Middle frontal gyrus (tissue), 1 donor: Measurements from ENCODE around the gene C6orf120.

Source experiments
- DNase-seq: peaks from one replicate; pipeline ENCODE4 v3.0.0-alpha.2; 2015; ENCODE audit warnings: low spot score; ENCODE audit errors: extremely low spot score

Gene C6orf120

DNA sequence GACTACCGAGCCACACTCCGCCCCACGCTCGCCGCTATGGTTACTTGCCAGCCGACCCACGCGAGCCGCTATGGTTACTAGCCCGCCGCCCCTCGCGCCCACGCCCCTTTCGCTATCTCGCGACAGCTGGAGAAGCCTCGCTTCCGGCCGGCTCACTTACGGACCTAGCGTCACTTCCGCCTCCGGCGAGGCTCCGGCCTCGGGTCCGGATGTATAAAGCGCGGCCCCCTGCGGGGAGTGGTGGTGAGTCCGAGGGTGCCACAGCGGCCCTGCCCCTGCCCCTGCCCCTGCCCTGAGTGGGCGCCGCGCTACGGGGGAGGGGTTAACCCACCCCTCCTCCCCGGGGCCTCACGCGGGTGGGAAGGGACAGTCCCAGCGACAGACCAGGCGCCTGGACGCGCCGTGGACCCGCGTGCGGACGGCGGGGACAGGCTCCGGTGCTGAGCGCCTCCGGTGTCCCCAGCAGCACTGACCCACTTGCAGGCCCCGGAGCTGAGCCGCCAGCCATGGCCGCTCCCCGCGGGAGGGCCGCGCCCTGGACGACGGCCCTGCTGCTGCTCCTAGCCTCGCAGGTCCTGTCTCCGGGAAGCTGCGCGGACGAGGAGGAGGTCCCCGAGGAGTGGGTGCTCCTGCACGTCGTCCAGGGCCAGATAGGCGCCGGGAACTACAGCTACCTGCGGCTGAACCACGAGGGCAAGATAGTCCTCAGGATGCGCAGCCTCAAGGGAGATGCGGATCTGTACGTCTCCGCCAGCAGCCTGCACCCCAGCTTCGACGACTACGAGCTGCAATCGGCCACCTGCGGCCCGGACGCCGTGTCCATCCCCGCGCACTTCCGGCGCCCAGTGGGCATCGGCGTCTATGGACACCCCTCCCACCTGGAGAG is at the start of gene C6orf120, which contains the start of gene WDR27:
C6orf120 (plus strand) TSS at position 173 of the 886 bp plus-strand sequence; CDS start at position 507, 334 bp downstream.
WDR27 (minus strand) TSS at position 76 of the 886 bp plus-strand sequence. CDS start 13,024 bp downstream, outside the sequence.
- peak; percentile 96 for DNase-seq

DNA sequence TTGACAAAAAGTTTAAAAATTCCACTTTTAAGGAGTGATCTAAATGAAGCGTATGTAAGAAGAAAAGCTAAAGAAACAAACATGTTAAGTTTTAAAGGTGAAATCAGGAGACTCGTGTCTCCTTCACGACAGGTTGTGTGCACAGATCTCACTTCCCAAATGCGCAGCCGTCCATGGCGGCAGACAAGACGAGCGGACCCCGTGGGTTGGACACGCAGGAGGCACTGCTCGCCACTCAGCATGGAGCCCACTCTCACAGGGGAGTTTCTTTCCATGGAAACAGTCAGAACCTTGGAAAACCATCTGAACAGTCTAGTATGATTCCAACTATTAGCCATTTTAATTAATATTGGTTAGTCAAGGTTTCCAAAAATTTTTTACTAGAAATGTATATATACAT is 49.0 kb upstream of the C6orf120 start:
- no peak for DNase-seq

DNA sequence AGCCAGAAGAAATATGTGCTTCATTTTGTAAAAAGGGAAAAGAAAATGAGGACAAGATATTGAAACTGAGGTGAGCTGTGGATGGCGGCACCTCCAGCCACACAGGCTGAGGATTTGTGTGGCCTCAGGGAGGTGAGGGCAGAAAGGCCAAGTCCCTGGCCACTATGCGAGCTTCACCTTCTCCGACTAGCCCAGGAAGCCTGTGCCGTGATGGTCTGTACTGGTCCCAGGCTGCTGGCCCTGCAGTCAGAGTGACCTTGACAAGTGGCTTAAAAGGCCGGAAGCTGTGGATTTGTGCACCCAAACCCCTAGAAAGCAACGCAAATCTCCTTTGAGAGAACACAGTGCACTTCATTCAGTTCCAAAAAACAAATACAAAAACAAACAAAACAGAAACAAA is 48.2 kb upstream of the C6orf120 start:
- DNase-seq = no peak

DNA sequence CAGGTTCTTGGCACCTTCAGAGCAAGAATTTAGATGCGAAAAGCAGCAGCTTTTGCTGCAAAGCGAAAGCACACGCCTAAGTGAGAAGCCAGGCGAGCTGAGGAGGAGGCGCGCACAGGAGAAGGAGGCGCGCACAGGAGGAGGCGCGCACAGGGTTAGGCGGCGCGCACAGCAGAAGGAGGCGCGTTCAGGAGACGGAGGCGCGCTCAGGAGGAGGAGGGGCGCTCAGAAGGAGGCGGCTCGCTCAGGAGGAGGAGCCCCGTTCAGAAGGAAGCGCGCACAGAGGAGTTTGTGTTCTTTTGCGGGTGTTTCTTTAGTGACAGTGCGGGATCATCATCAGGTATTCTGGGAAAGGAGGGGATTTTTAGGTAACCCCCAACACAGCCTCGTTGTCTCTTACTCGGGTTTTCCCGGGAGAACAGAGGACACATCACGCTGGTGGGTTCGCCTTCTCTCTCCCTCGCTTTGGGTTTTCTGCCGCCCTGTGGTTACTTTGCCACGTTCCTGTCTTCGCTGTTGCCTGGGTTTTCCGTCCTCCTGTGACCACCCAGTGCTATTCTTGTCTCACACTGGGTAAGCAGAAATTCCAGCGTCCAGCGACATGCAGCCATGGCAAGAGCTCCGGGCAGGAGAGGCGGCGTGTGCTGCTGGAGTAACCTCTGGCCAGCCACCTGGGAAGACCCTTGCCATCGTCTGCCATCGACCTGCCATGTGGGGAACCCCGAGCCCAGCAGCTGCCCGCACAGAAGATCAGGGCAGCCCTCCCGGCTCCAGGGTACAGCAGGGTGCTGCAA is 47.1 kb upstream of the C6orf120 start:
- peak; percentile 36 for DNase-seq

DNA sequence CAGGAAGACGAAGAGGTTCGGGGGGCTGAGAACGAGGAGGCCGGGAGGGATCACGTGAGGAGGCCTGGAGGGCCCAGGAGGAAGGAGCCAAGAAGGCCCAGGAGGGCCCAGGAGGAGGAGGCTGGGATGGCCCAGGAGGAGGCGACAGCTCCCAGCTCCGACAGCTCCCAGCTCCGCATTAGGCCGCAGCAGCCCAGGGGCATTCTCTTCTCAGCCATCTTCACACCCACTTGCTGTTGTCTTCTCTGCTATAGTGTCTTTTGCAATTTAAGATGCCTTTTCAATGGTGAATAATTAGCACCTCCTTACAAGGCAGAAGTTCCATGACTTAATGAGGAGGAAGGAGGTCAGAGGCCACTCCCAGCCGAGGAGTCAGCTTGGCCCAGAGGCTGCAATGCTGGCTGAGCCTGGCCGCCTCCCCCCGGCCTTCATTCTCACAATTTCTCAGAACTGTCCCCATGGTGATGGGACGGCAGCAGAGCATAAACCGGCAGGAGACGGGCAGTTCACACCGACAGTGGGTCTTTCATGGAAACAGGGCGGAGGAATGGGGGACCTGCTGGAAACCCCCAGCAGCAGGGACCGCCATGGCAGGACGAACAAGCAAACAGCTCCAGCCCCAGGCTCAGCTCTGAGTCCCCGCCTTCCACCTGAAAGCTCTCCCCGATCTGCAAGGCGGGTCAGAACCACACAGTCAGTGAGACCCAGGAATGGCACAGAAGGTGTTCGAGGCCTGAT is 45.2 kb upstream of the C6orf120 start:
- DNase-seq = no peak

DNA sequence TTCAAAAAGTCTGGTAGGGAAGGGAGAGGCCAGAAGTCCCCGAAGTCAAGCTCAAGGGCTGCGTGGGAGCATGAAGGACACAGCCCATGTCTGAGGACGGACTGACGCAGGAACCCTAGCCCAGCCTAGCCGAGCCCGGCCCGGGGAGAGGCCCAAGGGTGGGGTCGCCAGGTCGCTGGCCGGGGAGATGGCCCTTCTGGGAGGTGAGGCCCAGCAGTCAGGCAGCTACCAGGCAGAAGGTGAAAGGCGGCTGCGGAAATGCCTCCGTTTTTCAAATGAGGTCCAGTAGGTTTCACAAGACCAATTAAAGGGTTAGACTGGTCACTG is 44.7 kb upstream of the C6orf120 start:
- DNase-seq = no peak

DNA sequence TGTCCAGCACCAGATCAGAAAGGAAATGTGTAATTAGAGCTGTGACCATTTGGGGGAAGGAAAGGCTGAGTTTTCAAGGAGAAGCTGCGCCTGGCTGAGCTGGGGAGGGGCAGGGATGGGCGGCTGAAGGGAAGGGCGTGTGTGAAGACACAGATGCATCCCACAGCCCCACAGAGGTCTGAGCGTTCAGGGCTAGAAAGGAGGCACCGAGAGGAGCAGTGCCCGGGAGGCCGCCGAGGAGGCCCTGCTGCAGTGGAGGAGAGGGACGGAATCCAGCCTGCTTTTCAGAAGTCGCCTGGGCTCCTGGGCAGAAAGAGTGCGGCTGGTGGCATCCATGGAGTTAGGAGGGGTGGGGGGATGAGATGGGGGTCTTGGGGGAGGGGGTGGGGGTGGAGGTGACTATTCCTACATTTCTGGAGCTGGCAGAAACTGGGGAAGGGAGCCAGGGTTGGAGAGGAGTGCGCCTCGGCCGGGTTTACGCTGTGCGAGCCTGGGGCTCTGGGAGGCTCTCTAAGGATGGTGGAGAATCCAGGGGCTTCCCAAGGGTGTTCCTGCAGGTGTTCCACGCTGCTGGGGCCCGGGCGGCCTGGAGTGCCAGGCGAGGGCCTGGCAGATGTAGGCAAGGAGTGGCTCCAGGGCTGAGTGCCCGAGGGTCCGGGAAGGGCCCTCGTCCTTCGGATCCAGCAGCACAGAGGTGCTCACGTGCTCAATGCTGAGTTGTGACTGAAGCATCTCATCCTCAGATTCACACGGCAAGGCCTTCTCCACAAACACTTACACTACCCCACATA is 41.9 kb upstream of the C6orf120 start:
- no peak for DNase-seq

DNA sequence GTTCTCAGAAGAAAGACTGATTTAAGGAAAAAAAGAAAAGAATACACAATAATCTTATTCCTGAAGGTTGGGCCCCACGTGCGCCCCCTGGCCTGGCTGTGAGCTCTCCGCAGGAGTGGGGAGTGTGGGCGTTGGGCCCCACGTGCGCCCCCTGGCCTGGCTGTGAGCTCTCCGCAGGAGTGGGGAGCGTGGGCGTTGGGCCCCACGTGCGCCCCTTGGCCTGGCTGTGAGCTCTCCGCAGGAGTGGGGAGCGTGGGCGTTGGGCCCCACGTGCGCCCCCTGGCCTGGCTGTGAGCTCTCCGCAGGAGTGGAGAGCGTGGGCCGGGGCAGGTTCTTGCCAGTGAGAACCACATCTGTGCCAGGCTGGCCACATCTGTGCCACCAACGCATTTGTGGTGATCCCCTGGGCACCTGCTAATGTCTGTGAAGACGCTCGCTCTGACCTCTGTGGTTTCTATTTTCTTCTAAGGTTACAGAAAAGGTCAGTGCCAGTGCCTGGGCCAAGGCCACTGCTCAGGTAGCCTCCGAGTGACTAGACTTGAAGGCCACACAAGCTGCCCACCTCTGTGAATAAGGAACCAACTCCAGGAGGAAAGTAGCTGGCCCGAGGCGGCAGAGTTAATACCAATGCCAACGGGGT is 41.1 kb upstream of the C6orf120 start:
- DNase-seq = no peak

DNA sequence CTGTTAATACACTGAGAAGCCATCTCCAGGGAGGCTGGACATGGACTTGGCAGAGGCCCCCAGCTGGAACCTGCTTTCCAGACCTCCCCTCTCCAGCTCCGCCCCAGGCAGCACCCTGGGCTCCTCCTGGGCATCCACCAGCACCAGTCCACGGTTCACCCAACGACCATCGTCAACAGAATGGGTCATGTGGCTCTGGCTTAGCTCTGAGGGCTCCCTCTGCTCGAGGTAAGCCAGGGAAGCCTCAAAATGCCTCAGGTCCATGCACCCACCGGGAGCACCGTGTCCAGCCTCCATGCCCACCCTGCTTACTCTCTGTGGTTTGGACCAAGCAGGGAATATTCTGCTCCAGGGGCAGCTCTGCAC is 40.6 kb upstream of the C6orf120 start:
- DNase-seq = no peak

DNA sequence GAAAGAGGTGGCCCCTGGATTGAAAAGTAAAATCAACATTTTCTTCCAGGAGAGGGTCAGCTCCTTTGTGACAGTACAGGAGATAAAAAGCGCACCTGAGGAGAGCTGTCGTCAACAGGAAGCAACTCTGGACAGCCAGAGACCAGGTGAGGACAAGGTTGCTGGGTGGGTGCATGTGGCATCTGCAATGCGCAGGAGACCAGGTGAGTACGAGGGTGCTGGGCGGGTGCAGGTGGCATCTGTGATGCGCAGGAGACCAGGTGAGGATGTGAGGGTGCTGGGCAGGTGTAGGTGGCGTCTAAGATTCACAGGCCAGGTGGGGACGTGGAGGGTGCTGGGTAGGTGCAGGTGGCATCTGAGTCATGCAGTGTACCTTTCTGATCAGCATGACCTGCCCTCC is 38.5 kb upstream of the C6orf120 start:
- no peak for DNase-seq

DNA sequence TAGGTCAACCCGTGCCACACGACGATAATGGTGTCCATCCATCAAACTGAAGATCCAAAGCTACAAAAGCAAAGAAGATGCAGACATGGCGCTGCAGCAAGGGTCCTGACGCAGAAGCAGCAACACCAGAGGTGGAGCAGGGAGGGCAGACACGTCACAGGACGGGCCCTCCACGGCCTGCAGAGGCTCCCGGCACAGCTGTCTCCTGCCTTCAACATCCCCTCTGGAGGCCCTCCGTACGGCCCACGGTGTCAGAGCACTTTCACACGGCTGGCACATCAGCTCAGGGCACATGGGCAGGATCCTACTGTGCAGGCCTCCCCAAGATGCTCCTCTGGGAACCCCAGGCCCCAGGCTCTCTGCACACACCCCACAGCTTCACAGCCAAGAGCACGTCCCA is 37.7 kb upstream of the C6orf120 start:
- no peak for DNase-seq

DNA sequence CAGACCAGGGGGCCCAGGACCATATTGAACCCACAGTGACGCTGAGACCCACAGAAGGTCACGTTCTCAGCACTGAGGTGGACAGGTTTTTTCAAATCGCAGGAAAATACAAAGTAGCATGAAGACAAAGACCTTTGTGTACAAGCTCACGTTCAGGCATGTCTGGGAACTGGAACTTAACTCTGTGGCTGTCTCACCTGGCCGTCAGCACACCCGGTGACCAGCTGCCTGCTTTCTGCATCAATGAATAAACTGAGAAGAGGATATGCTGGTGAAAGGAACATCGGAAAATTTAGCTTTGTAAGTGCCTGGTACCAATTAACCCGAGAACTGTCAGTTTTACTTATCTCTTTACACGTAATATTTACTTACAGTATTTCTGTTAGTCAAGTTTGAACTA is 36.6 kb upstream of the C6orf120 start:
- DNase-seq = no peak

DNA sequence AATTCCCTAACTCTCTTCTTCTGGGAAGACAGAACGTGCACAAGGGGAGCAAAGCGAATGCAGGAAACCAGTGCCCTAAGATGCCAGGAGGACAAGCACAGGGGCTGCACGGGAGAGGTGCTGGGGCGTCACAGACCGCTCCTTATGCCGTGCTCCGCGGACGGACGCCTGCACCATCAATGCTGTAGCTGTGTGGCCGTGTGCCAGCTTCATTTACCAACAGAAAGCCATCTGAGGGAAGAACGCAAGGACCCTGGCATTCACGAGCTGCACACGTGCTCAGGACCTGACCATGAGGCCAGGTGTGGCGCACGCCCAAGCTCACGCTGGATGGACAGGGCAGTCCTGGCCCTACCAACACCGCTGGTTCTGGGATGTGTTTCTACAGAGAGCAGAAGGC is 35.5 kb upstream of the C6orf120 start:
- no peak for DNase-seq

DNA sequence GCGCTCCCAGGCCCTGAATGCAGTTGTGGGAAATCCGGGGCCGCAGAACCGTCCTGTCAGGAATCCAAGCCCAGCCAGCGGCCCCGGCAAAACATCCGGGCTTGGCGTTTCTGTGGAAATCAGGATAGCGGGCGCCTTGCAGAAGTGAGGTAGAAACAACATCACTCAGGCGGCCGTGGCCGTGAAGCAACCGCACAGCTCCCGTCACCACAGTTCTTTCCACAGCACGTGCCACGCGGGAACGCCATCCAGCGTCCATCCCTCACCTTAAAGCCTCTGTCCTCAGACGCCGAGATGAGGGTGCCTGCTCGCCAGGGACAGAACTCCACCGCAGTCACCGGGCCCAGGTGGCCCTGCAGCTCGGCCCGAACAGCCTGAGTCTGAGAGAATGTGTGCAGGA is 34.2 kb upstream of the C6orf120 start:
- no peak for DNase-seq

DNA sequence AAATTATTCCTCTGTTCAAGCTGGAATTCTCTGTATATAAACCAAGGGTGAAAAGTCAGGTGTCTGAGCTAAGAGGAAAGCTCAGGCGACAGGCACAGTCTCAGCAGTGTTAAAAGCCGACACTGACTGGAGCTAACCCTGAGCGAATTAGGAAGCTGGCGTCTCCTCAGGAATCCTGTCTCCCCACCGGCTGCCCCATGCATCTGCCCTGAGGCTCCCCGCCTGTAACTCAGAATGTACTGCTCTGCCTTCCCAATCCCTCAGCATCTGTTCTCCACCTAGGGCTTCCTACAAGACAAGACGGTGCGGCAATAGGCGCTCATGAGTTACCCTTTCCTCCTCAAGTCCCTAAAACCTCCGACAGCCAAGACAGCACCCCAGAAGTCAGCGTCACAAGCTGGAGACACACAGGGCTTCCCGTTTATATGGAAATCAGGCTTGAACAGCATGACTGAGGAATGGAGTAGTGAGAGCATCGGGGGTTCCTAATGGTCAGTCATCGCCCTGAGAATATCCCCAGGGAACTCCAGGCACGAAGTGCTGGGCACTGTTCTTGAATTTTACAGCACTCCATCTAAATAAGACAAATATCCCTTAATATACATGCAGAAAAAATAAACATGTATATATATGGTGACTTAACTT is 33.6 kb upstream of the C6orf120 start:
- DNase-seq = no peak

DNA sequence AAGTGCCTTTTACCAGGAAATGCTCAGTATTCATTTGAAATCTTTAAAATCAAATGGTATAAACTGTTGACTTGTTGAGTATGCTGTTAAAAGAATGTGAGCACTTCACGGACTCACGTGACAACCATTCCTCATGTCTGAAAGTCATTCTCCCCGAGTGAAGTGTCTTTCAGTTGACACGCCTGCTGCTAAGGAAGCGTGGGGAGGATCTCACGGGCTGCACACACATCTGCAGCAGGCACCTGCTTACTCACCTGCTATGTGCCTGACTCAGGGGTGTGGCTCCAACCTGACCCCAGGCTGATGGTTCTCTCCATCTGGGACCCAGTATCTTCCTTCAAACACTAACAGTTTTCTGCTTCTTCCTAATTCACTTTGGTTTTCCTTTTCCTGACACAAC is 32.8 kb upstream of the C6orf120 start:
- no peak for DNase-seq

DNA sequence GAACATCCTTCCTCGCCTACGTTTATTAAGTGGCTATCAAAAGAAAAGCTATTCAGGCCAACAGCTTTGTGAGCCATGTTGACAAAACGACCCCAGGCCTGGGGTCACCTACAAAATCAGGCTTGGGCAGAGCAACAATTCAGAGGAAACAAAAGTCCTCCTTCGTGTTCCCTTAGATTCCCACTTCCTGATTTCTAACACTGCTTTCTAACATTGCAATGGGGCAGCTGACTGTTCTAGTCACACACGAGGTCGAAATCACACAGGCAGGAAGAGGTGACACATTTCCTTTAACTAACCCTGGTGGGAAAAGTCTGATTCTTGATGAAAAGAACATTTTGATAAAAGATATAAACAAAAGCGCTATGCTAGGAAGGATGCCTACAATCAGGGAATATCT is 32.0 kb upstream of the C6orf120 start:
- DNase-seq = no peak

DNA sequence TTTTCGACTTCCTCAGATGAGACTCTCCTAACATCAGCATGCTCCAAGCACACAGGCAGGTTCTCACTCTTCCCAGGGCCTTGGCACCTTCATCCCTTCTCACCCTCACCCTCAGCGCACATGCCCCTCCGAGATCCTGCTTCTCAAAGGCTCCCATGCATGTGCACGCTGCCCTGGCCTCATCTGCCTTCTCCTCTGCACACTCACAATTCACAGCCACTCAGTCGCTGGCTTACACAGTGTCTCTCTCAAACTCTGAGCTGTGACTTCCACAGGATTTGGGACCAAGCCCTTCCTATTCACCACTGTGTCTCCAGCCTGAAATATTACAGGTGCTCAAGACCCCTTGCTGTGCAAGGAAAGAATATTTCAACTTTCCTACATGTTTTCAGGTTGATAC is 30.4 kb upstream of the C6orf120 start:
- no peak for DNase-seq

DNA sequence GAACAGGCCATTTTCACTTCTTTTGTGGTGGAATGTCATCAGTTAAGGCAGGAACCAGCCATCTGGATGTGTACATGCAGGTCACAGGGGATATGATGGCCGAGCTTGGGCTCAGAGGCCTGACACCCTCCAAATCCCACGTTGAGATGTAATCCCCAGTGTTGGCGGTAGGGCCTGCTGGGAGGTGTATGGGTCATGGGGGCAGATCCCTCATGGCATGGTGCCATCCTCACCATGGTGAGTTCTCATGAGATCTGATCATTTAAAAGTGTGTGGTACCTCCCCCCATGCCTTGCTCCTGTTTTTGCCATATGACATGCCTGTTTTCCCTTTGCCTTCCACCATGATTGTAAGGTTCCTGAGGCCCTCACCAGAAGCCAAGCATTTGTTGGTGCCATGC is 26.9 kb upstream of the C6orf120 start:
- DNase-seq = no peak

DNA sequence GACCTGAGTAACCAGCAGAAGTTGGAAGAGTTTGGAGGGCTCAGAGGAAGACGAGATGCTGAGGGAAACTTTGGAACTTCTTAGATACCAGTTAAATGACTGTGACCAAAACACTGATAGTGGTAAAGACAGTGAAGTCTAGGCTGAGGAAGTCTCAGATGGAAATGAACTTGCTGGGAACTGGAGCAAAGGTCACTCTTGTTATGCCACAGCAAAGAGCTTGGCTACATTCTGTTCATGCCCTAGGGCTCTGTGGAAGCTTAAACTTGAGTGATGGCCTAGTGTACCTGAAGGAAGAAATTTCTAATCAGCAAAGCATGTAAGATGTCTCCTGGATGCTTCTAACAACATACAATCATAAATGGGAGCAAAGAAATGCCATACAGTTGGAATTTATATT is 24.8 kb upstream of the C6orf120 start:
- DNase-seq = no peak
